ENCODE results near the gene ACTR5. TPM values are rescaled to one million over a fixed set of nuclear protein-coding genes. Genes with fewer than 3 reads are reported as not detected.

Gene ACTR5
- total and polyA plus RNA-seq, 2 donors (not counting 3 experiments of a cell fraction or from before 2014, with no cell fraction given): 8.8 to 11.3 TPM

DNA sequence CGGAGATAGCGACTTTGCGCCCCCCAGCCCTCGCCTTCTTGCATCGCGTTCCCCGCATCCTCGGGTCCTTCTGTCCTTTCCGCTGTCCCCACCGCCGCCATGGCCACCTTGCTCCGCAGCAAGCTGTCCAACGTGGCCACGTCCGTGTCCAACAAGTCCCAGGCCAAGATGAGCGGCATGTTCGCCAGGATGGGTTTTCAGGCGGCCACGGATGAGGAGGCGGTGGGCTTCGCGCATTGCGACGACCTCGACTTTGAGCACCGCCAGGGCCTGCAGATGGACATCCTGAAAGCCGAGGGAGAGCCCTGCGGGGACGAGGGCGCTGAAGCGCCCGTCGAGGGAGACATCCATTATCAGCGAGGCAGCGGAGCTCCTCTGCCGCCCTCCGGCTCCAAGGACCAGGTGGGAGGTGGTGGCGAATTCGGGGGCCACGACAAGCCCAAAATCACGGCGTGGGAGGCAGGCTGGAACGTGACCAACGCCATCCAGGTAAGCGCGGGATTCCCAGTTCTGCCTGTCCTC is 23.6 kb upstream of the ACTR5 start:
- ChIA-PET POLR2A (no interaction called here), CTCF (interaction anchor here (0.8 to 4.5 kb wide), 11 partner anchors 9 to 210 kb away, joined by 3 to 37 read pairs (median 5); no protein-coding TSS in a partner anchor)
- Histone ChIP-seq H4K20me1 (replicated peaks; ENCODE audit: control insufficient read depth, extremely low read depth, insufficient read depth, low read length) (no peaks in the 10 kb centered on the region), H3K27ac (ENCODE audit: insufficient read depth, low read depth, low read length) (no peak overlapping the region), H3K4me1 (ENCODE audit: control insufficient read depth, extremely low read depth, insufficient read depth, low read length) (no peaks in the 10 kb centered on the region), H3K9me3 (replicated peaks; ENCODE audit: control insufficient read depth, insufficient read depth, low read length) (no peaks in the 10 kb centered on the region), H3K79me2 (ENCODE audit: control insufficient read depth, insufficient read depth, low read length) (no peaks in the 10 kb centered on the region), H3K27me3 (ENCODE audit: control insufficient read depth in 2 of 2, insufficient read depth in 2 of 2, low read length in 2 of 2) (peaks cover 92 to 98% of the 10 kb centered on the region in 2 experiments), H3K9me1 (replicated peaks; ENCODE audit: control insufficient read depth, extremely low read depth, insufficient read depth, low read length) (no peaks in the 10 kb centered on the region), H2AFZ (ENCODE audit: low read depth, low read length) (no peak overlapping the region), H3K36me3 (ENCODE audit: control insufficient read depth in 2 of 2, extremely low read depth in 1 of 2, insufficient read depth in 2 of 2, low read length in 2 of 2) (no peaks in the 10 kb centered on the region), H3K4me2 (ENCODE audit: insufficient read depth, low read length) (no peak overlapping the region), H3K4me3 (replicated peaks in 1 of 3; ENCODE audit: insufficient read depth in 1 of 3, low read depth in 1 of 3, low read length in 3 of 3) (no peak overlapping the region), H3K9ac (replicated peaks; ENCODE audit: extremely low read depth, insufficient read depth, low read length) (no peak overlapping the region)
- intact Hi-C loops (cut with micrococcal nuclease): no loop called here
- dilution Hi-C loops (cut with MboI; ENCODE audit: extremely low pct_ligation_motif_present, low sequenced_read_pairs): no loop called here
- TF ChIP-seq POLR2A (IDR thresholded peaks at IDR 0.05; ENCODE audit: low read depth, low read length) (no peak), EZH2 (IDR thresholded peaks at IDR 0.05; ENCODE audit: borderline replicate concordance, low read depth, low read length, severe bottlenecking) (peak; percentile 92), GATA2 (IDR thresholded peaks at IDR 0.05; ENCODE audit: insufficient read depth, insufficient read length, low read depth, low read length) (no peak)
- TF ChIP-seq, protein P1, sequence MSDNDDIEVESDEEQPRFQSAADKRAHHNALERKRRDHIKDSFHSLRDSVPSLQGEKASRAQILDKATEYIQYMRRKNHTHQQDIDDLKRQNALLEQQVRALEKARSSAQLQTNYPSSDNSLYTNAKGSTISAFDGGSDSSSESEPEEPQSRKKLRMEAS (IDR thresholded peaks at IDR 0.05; ENCODE audit: insufficient read depth, insufficient read length): no peak
- DNase-seq (ENCODE audit: low read depth, low spot score) (no peak), FAIRE-seq (no peak)
- BruUV-seq (replicated peaks): no TSS peak

DNA sequence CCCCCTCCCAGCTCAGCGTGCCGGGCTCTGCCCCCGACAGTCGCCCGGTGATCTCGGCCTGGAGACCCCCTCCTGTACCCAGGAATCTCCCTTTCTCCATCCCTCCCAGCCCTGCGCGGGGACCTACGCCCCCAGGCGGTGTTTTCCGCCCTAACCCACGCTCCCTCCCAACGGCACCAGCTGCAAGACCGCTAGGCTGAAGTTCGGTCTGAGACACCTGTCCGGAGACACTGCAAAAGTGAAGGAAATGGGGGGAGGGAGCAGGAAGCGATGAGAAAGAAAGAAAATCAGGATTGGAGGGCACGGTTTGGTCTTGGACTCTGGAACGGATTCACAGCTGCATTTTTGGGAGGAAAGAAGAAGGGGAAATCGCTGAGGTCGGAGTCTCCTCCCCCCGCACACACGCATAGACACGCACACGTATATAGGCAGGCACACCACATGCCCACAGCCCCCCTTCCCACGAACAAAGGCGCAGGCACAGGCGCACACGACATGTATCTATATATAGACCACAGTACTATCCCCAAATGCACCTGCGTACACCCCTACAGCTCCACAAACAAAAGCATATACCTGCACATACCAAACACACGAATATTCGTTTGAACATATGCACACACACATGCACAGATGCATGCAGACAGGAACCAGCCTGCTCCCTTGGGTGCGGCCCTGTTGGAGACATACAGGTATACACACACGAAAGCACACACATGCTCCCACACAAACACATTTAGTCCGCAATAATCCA is 22.9 kb upstream of the ACTR5 start:
- dilution Hi-C loops (cut with MboI; ENCODE audit: extremely low pct_ligation_motif_present, low sequenced_read_pairs) (no loop called here), intact Hi-C loops (cut with micrococcal nuclease) (no loop called here)
- TF ChIP-seq EZH2 (IDR thresholded peaks at IDR 0.05; ENCODE audit: borderline replicate concordance, low read depth, low read length, severe bottlenecking) (peak; percentile 22), POLR2AphosphoS5 (IDR thresholded peaks at IDR 0.05; ENCODE audit: insufficient read depth, low read depth, low read length) (no peak)
- TF ChIP-seq, protein P1 (IDR thresholded peaks at IDR 0.05; ENCODE audit: insufficient read depth, insufficient read length): no peak
- no peak overlapping the region for H3K27ac ChIP-seq (ENCODE audit: insufficient read depth, low read depth, low read length)
- no TSS peak for BruUV-seq (replicated peaks)
- no peaks in the 10 kb centered on the region for H3K79me2 ChIP-seq (ENCODE audit: control insufficient read depth, insufficient read depth, low read length)
- H3K4me3 ChIP-seq (replicated peaks in 1 of 3; ENCODE audit: insufficient read depth in 1 of 3, low read depth in 1 of 3, low read length in 3 of 3): no peak overlapping the region
- H3K4me1 ChIP-seq (ENCODE audit: control insufficient read depth, extremely low read depth, insufficient read depth, low read length): no peaks in the 10 kb centered on the region
- CTCF ChIA-PET: interaction anchor here (0.8 to 4.5 kb wide), 21 partner anchors 8 to 325 kb away, joined by 3 to 37 read pairs (median 4); partner anchors contain the start of genes DHX35 and FAM83D
- H3K9me1 ChIP-seq (replicated peaks; ENCODE audit: control insufficient read depth, extremely low read depth, insufficient read depth, low read length): no peaks in the 10 kb centered on the region
- no peaks in the 10 kb centered on the region for H4K20me1 ChIP-seq (replicated peaks; ENCODE audit: control insufficient read depth, extremely low read depth, insufficient read depth, low read length)
- H3K9me3 ChIP-seq (replicated peaks; ENCODE audit: control insufficient read depth, insufficient read depth, low read length): no peaks in the 10 kb centered on the region
- POLR2A ChIA-PET: no interaction called here
- H2AFZ ChIP-seq (ENCODE audit: low read depth, low read length): no peak overlapping the region
- H3K27me3 ChIP-seq (ENCODE audit: control insufficient read depth in 2 of 2, insufficient read depth in 2 of 2, low read length in 2 of 2): peaks cover 93 to 99% of the 10 kb centered on the region in 2 experiments
- no peak overlapping the region for H3K9ac ChIP-seq (replicated peaks; ENCODE audit: extremely low read depth, insufficient read depth, low read length)
- H3K36me3 ChIP-seq (ENCODE audit: control insufficient read depth in 2 of 2, extremely low read depth in 1 of 2, insufficient read depth in 2 of 2, low read length in 2 of 2): no peaks in the 10 kb centered on the region
- H3K4me2 ChIP-seq (ENCODE audit: insufficient read depth, low read length): no peak overlapping the region
- FAIRE-seq (no peak), DNase-seq (ENCODE audit: low read depth, low spot score) (no peak)
